SK-N-DZ (cell line): ENCODE results near the gene NDFIP1.

ENCODE experiments used
- DNase-seq: peaks from one replicate; pipeline ENCODE4 v3.0.0-alpha.2; 2015; ENCODE audit warnings: low spot score

The NDFIP1 gene

GRCh38 chr5:142091012-142091411 is 17.6 kb upstream of the NDFIP1 start:
- no peak for DNase-seq

GRCh38 chr5:142091922-142092321 is 16.7 kb upstream of the NDFIP1 start:
- DNase-seq = no peak

- DNase-seq = no peak
Observed at GRCh38 chr5:142095035-142095434, 13.5 kb upstream of the NDFIP1 start.

- no peak for DNase-seq
Observed at GRCh38 chr5:142095651-142096330, 12.8 kb upstream of the NDFIP1 start.

- DNase-seq = no peak
Observed at GRCh38 chr5:142096382-142096781, 12.2 kb upstream of the NDFIP1 start.

GRCh38 chr5:142097681-142098080 is 10.9 kb upstream of the NDFIP1 start:
- DNase-seq = no peak

GRCh38 chr5:142098275-142098674 is 10.3 kb upstream of the NDFIP1 start:
- DNase-seq = no peak

- DNase-seq = no peak
Observed at GRCh38 chr5:142098931-142099330, 9.6 kb upstream of the NDFIP1 start.

- DNase-seq = no peak
Observed at GRCh38 chr5:142100307-142100706, 8.3 kb upstream of the NDFIP1 start.

- DNase-seq = no peak
Observed at GRCh38 chr5:142102980-142103740, 5.4 kb upstream of the NDFIP1 start.

- DNase-seq = no peak
Observed at GRCh38 chr5:142104491-142104890, 4.1 kb upstream of the NDFIP1 start.

GRCh38 chr5:142106061-142106460 is 2.5 kb upstream of the NDFIP1 start:
- no peak for DNase-seq

- no peak for DNase-seq
Observed at GRCh38 chr5:142107036-142107735, 1.4 kb upstream of the NDFIP1 start.

GRCh38 chr5:142107736-142108431 is 695 bp upstream of the NDFIP1 start:
- DNase-seq = no peak

GRCh38 chr5:142109331-142110045 is 909 bp downstream of the NDFIP1 start:
- no peak for DNase-seq

- no peak for DNase-seq
Observed at GRCh38 chr5:142110046-142110531, 1.5 kb downstream of the NDFIP1 start.

GRCh38 chr5:142110988-142111687 is 2.6 kb downstream of the NDFIP1 start:
- no peak for DNase-seq

GRCh38 chr5:142114687-142115086 is 6.1 kb downstream of the NDFIP1 start:
- no peak for DNase-seq

- DNase-seq = no peak
Observed at GRCh38 chr5:142115937-142116614, 7.5 kb downstream of the NDFIP1 start.

- DNase-seq = no peak
Observed at GRCh38 chr5:142117579-142118151, 9.1 kb downstream of the NDFIP1 start.
